Neural cell (in vitro differentiated cells): Measurements from ENCODE around the gene KLK8. TPM values are rescaled to one million over a fixed set of nuclear protein-coding genes. Genes with fewer than 3 reads are reported as not detected.

Experiments
- H2AFZ ChIP-seq: fragments of 200-600, 300-800 bp; sonication (generic), shearing (Covaris generic); 2 replicates; pipeline ENCODE4 v1.6.0; 2014; ENCODE audit warnings: low read depth, mild to moderate bottlenecking, antibody characterized with exemption, low read length, moderate library complexity
- H3F3A ChIP-seq: fragments of 200-600 bp; shearing (Covaris generic); 2 replicates; pipeline ENCODE4 v1.6.1; 2016; ENCODE audit warnings: mild to moderate bottlenecking, moderate library complexity, mixed read lengths, antibody characterized with exemption, low read length; ENCODE audit not compliant: insufficient read depth, poor library complexity, severe bottlenecking
- H3K27ac ChIP-seq: fragments of 200-600, 300-800 bp; sonication (generic), shearing (Covaris generic); 2 replicates; pipeline ENCODE4 v1.5.1; 2014; ENCODE audit warnings: mild to moderate bottlenecking, low read length, moderate library complexity
- H3K27me3 ChIP-seq: fragments of 300-800, 200-600 bp; sonication (generic), shearing (Covaris generic); 2 replicates; pipeline ENCODE4 v1.6.0; 2014; ENCODE audit warnings: mild to moderate bottlenecking, low read depth, low read length, moderate library complexity; ENCODE audit not compliant: insufficient read depth
- H3K36me3 ChIP-seq: fragments of 300-800, 200-600 bp; sonication (generic), shearing (Covaris generic); 2 replicates; pipeline ENCODE4 v1.5.1; 2014; ENCODE audit warnings: mild to moderate bottlenecking, antibody characterized with exemption, low read length, moderate library complexity; ENCODE audit not compliant: insufficient read depth
- H3K4me2 ChIP-seq: fragments of 300-800, 200-600 bp; sonication (generic), shearing (Covaris generic); 2 replicates; pipeline ENCODE4 v1.6.0; 2014; ENCODE audit warnings: mild to moderate bottlenecking, low read length
- H3K4me3 ChIP-seq: fragments of 300-800, 200-600 bp; sonication (generic), shearing (Covaris generic); 2 replicates; pipeline ENCODE4 v1.5.1; 2014; ENCODE audit warnings: mild to moderate bottlenecking, low read length, moderate library complexity
- H3K79me2 ChIP-seq: fragments of 200-600 bp; shearing (Covaris generic); replicated peaks from 2 replicates; pipeline ENCODE4 v1.6.0; 2014; ENCODE audit warnings: mild to moderate bottlenecking, low read length, moderate library complexity; ENCODE audit not compliant: insufficient read depth
- H3K9ac ChIP-seq: fragments of 300-800, 200-600 bp; sonication (generic), shearing (Covaris generic); 2 replicates; pipeline ENCODE4 v1.6.1; 2016; ENCODE audit warnings: mild to moderate bottlenecking, low read length, mixed read lengths
- H3K9me2 ChIP-seq: fragments of 200-600 bp; shearing (Covaris generic); 2 replicates; pipeline ENCODE4 v1.6.1; 2016; ENCODE audit warnings: mild to moderate bottlenecking, low read length, mixed read lengths; ENCODE audit not compliant: insufficient read depth
- H3K9me3 ChIP-seq: fragments of 200-600, 300-800 bp; sonication (generic), shearing (Covaris generic); 2 replicates; pipeline ENCODE4 v1.6.1; 2016; ENCODE audit warnings: mild to moderate bottlenecking, mixed run types, low read length, moderate library complexity, mixed read lengths
- H4K20me1 ChIP-seq: fragments of 200-600 bp; shearing (Covaris generic); 2 replicates; pipeline ENCODE4 v1.6.1; 2016; ENCODE audit warnings: mild to moderate bottlenecking, mixed run types; ENCODE audit not compliant: insufficient read depth
- EP300 ChIP-seq: fragments of 450-650 bp; conservative IDR thresholded peaks from 2 replicates; pipeline ENCODE4 v1.6.1; 2014; ENCODE audit warnings: antibody characterized with exemption, mild to moderate bottlenecking, moderate library complexity; ENCODE audit not compliant: poor library complexity, severe bottlenecking
- EZH2 ChIP-seq: fragments of 200-600, 300-800 bp; shearing (Covaris generic), sonication (generic); IDR thresholded peaks from 2 replicates; pipeline ENCODE4 v1.6.1; 2014; ENCODE audit warnings: antibody characterized with exemption, low read length, borderline replicate concordance, mild to moderate bottlenecking; ENCODE audit not compliant: insufficient read depth, poor library complexity, severe bottlenecking
- MXI1 ChIP-seq: fragments of 450-650 bp; conservative IDR thresholded peaks from 2 replicates; pipeline ENCODE4 v1.6.1; 2014; ENCODE audit warnings: antibody characterized with exemption, mild to moderate bottlenecking; ENCODE audit not compliant: poor library complexity, severe bottlenecking
- POLR2AphosphoS5 ChIP-seq: IDR thresholded peaks from 2 replicates; pipeline ENCODE4 v1.6.1; 2012
- RAD21 ChIP-seq: fragments of 450-650 bp; conservative IDR thresholded peaks from 2 replicates; pipeline ENCODE4 v1.6.1; 2014; ENCODE audit warnings: antibody characterized with exemption, mild to moderate bottlenecking, moderate library complexity
- SMC3 ChIP-seq: fragments of 450-650 bp; conservative IDR thresholded peaks from 2 replicates; pipeline ENCODE4 v1.6.1; 2014; ENCODE audit warnings: antibody characterized with exemption, mild to moderate bottlenecking, moderate library complexity; ENCODE audit not compliant: poor library complexity
- TAF1 ChIP-seq: IDR thresholded peaks from 2 replicates; pipeline ENCODE4 v1.6.1; 2012; ENCODE audit warnings: low read depth
- polyA plus RNA-seq: library from polyadenylated mRNA; depleted of rRNA; stranded (reverse); fragments of >200 nt; gene quantifications from 2 replicates; pipeline ENCODE4 v1.2.3, GENCODE V29; 2014
- TF ChIP-seq, protein P1 (sequence below): IDR thresholded peaks from 2 replicates; pipeline ENCODE4 v1.6.1; 2012; ENCODE audit warnings: borderline replicate concordance
- TF ChIP-seq, protein P2 (sequence below): fragments of 450-650 bp; IDR thresholded peaks from 2 replicates; pipeline ENCODE4 v1.5.1; 2014; ENCODE audit warnings: antibody characterized with exemption, mild to moderate bottlenecking, moderate library complexity; ENCODE audit not compliant: poor library complexity, severe bottlenecking

Gene KLK8
- polyA plus RNA-seq, 1 donor from 2014 or later, result not detected

DNA sequence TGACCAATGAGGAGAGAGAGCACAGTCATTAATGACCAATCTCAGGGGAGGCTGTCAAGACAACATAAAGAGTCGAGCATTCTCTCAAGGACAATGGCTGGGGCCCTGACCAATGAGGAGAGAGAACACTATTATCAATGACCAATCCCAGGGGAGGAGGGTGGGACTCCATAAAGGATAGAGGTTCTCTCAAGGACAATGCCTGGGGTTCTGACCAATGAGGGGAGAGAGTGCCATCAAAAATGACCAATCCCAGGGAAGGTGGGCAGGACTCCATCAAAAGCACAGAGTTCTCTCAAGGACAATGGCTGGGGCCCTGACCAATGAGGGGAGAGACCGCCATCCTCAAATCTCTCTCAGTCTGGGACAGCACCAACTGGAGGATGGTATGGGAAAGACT lies 28.3 kb upstream of the KLK8 start:
- no peak overlapping the region for H3K4me2 ChIP-seq
- no peaks in the 10 kb centered on the region for H3K36me3 ChIP-seq
- H3K27me3 ChIP-seq, result no peaks in the 10 kb centered on the region
- H4K20me1 ChIP-seq, result no peaks in the 10 kb centered on the region
- no peaks in the 10 kb centered on the region for H3F3A ChIP-seq
- TF ChIP-seq SMC3, result no peak
- TF ChIP-seq TAF1, result no peak
- TF ChIP-seq, protein P1, sequence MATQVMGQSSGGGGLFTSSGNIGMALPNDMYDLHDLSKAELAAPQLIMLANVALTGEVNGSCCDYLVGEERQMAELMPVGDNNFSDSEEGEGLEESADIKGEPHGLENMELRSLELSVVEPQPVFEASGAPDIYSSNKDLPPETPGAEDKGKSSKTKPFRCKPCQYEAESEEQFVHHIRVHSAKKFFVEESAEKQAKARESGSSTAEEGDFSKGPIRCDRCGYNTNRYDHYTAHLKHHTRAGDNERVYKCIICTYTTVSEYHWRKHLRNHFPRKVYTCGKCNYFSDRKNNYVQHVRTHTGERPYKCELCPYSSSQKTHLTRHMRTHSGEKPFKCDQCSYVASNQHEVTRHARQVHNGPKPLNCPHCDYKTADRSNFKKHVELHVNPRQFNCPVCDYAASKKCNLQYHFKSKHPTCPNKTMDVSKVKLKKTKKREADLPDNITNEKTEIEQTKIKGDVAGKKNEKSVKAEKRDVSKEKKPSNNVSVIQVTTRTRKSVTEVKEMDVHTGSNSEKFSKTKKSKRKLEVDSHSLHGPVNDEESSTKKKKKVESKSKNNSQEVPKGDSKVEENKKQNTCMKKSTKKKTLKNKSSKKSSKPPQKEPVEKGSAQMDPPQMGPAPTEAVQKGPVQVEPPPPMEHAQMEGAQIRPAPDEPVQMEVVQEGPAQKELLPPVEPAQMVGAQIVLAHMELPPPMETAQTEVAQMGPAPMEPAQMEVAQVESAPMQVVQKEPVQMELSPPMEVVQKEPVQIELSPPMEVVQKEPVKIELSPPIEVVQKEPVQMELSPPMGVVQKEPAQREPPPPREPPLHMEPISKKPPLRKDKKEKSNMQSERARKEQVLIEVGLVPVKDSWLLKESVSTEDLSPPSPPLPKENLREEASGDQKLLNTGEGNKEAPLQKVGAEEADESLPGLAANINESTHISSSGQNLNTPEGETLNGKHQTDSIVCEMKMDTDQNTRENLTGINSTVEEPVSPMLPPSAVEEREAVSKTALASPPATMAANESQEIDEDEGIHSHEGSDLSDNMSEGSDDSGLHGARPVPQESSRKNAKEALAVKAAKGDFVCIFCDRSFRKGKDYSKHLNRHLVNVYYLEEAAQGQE, result no peak
- TF ChIP-seq RAD21, result no peak
- no peak for TF ChIP-seq EP300
- TF ChIP-seq MXI1, result no peak
- TF ChIP-seq EZH2, result no peak
- TF ChIP-seq, protein P2, sequence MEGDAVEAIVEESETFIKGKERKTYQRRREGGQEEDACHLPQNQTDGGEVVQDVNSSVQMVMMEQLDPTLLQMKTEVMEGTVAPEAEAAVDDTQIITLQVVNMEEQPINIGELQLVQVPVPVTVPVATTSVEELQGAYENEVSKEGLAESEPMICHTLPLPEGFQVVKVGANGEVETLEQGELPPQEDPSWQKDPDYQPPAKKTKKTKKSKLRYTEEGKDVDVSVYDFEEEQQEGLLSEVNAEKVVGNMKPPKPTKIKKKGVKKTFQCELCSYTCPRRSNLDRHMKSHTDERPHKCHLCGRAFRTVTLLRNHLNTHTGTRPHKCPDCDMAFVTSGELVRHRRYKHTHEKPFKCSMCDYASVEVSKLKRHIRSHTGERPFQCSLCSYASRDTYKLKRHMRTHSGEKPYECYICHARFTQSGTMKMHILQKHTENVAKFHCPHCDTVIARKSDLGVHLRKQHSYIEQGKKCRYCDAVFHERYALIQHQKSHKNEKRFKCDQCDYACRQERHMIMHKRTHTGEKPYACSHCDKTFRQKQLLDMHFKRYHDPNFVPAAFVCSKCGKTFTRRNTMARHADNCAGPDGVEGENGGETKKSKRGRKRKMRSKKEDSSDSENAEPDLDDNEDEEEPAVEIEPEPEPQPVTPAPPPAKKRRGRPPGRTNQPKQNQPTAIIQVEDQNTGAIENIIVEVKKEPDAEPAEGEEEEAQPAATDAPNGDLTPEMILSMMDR, result no peak
- TF ChIP-seq POLR2AphosphoS5, result no peak
- no peaks in the 10 kb centered on the region for H3K79me2 ChIP-seq
- H2AFZ ChIP-seq, result no peak overlapping the region
- H3K9me3 ChIP-seq, result no peaks in the 10 kb centered on the region
- no peak overlapping the region for H3K4me3 ChIP-seq
- no peak overlapping the region for H3K27ac ChIP-seq
- no peak overlapping the region for H3K9ac ChIP-seq
- no peaks in the 10 kb centered on the region for H3K9me2 ChIP-seq

GRCh38 chr19:51027873-51028272 lies 26.5 kb upstream of the KLK8 start:
- no peak overlapping the region for H3K4me3 ChIP-seq
- TF ChIP-seq, protein P1, result no peak
- TF ChIP-seq MXI1, result no peak
- TF ChIP-seq, protein P2, result no peak
- no peak for TF ChIP-seq EP300
- TF ChIP-seq TAF1, result no peak
- no peaks in the 10 kb centered on the region for H4K20me1 ChIP-seq
- no peak overlapping the region for H3K9ac ChIP-seq
- no peak overlapping the region for H2AFZ ChIP-seq
- H3F3A ChIP-seq, result no peaks in the 10 kb centered on the region
- no peaks in the 10 kb centered on the region for H3K36me3 ChIP-seq
- no peaks in the 10 kb centered on the region for H3K9me2 ChIP-seq
- H3K79me2 ChIP-seq, result no peaks in the 10 kb centered on the region
- H3K27me3 ChIP-seq, result no peaks in the 10 kb centered on the region
- H3K27ac ChIP-seq, result no peak overlapping the region
- H3K4me2 ChIP-seq, result no peak overlapping the region
- H3K9me3 ChIP-seq, result no peaks in the 10 kb centered on the region
